GM21515 (cell line): Measurements from ENCODE around the gene AUTS2.

ENCODE experiments used
- ATAC-seq: cut with Tn5 transposase; IDR thresholded peaks from one replicate; pipeline ENCODE4 v1.9.1; 2021; ENCODE audit not compliant: unreplicated experiment

Gene AUTS2

DNA sequence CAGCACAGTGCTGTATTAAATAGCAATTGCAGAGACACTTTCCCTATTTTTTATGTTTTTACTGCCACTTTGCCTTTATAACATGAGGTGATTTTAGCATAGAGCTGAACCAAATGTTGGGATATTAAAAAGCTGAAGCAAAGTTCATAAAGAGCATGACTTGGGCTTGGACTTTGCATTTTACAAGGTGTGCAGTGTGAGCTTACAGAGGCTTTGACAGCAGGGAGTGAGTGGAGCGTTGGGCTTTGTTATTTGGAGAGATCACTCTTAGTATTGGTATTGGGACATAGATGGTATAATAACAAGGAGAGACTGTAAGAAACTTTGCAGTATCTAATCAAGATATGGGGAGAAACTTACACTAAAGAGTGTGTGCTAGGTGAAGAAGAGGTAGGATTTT lies 449.1 kb downstream of the AUTS2 start:
- no peak for ATAC-seq

DNA sequence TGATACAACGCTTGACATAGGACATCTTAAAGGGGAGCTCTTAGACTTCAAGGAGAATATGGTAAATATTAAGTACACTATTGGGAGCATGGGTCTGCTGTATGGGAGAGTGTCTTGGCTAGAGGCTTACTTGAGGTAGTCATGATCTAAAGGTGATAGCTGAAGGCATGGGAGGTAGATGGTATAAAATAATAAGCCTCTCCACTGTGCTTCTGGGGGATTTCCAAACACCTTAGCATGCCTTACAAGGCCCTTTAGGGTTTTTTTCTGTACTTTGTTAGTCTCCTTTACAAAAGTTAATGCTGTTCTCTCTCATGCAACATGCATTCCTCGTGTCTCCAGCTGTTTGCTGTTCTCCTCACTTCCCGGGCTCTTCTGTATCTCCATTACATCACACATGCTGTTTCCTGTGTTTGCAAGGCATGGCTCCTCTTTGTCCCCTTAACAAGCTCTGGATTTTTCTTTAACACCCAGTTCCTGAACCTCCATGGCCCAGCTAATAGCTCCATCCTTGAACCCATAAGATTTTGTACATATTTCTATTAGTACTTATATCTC lies 449.7 kb downstream of the AUTS2 start:
- ATAC-seq = no peak

DNA sequence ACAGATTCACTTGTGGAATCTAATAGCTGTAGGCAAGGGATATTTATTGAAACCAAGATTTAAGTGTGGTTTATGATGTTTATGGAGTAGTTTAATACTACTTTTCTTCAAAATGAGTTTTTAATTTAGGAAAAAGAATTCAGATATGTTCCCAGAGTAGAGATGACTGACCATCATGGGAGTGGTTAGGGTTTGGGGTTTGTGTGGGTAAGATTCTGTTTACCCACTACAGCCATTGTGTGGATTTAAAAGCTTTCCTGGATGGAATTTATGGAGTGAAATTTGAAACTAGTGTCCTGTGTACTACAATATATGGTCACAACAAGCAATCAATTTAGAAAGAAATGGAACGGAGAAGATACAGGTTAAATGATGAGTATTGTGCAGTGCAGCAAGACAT lies 453.5 kb downstream of the AUTS2 start:
- no peak for ATAC-seq

- no peak for ATAC-seq
These were observed 454.4 kb downstream of the AUTS2 start for GRCh38 chr7:70052691-70053090.

GRCh38 chr7:70053421-70053820 lies 455.1 kb downstream of the AUTS2 start:
- ATAC-seq = no peak

DNA sequence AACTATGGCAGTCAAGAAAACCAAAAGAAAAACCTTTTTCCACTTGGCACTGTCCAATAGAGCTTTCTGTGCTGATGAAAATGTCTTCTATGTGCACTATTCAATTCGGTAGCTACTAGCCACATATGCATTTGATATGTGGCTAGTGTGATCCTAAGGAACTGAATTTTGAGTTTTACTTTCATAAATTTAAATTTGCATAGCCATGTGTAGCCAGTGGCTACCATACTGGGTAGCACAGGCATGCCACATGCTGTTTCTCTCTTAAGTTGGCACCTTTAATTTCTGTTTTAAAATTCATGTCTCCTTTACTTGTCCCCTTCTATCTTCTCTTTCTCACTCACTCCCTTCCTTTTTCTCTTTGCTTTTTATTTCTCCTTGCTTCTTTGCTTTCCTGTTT lies 455.7 kb downstream of the AUTS2 start:
- no peak for ATAC-seq

- ATAC-seq = no peak
These were observed 458.1 kb downstream of the AUTS2 start for GRCh38 chr7:70056363-70056762.

GRCh38 chr7:70060298-70061068 lies 462.2 kb downstream of the AUTS2 start:
- no peak for ATAC-seq

DNA sequence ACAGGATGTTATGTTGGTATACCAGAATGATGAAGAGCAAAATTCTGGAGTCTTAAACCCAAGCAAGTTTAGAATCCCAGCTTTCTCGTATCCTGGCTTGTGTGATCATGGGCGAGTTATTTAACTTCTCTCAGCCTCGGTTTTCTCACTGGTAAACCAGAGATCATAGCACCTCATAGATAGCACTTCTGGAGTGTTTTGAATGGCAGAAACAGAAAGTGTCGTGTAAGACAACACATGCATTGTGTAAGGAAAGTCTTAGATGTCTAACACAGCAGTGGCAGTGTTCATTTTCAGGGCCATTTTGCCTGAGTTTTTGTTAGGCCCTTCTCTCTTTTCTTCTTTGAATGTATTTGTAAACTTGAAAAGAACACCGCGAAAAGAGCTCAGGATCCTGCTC lies 465.1 kb downstream of the AUTS2 start:
- no peak for ATAC-seq

DNA sequence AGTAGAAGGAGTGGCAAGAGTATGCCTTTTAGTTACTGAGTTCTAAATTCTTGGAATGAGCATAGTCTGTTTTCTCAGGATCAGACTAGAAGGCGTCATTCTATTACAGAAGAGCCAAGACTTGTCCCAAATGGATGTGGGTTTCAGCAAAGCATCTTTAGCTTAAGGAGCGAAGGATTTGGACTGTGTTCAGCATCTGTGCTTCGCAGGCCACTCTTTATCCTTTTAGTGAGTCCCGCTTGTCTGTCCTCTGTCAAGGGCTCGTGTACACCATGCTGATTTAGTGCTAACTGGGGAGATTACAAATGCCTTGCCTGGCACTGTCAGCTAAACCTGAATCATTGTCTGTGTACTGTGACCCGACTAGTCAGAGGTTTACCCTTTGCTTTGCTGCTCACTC lies 465.7 kb downstream of the AUTS2 start:
- no peak for ATAC-seq

GRCh38 chr7:70066844-70067243 lies 468.6 kb downstream of the AUTS2 start:
- no peak for ATAC-seq

DNA sequence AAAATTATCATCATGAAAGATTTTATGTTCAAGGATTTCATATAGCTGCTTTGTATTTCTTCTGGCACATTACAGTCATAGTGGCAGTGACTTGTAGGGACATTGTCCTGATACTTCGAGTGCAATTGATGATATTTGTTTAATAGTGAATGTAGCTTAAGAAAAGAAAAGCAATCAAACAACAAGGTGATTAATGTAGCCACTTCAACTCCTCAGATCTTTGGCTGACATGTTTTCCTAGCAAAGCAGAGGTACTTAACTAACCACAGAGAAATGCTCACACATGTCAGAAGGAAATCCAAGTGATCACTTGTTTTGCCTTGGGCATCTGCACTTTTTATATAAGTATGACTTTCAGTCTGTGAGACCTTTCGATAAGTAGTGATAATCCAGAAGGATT lies 470.3 kb downstream of the AUTS2 start:
- ATAC-seq = no peak

DNA sequence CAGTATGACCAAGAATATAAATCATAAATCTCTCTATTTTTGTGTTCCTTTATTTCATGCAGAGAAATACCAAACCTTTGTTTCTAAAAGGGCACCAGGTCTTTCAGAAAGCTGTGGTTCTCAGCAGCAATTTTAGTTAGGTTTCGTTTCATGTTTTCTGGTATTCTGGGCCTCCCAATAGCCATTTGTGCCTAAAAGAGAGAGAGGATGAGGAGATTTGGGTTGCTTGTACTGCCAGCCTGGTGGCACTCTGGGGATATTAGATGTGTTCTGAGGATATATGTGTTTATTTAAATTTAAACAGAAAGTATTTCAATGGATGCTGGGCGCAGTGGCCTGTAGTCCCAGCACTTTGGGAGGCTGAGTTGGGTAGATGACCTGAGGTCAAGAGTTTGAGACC lies 471.7 kb downstream of the AUTS2 start:
- no peak for ATAC-seq

DNA sequence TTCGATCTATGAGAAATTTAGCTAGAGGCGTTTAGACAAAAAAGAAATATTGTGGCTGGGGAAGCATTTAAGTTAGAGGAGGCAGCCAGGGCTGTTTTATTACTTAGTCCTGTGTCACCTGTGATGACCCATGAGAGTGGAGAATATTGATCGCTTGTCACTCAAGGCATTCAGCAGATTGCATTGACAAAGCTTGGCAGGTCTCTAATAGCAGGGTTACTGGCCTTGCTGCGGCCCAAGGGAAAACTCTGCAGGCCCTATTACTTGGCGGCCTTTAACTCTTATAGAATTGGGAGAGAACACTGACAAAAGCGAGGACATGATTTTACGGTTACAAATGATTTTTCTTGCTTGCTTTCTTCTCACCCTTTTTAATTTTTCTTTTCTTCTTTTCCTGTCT lies 473.5 kb downstream of the AUTS2 start:
- no peak for ATAC-seq

GRCh38 chr7:70072220-70072619 lies 473.9 kb downstream of the AUTS2 start:
- ATAC-seq = no peak

GRCh38 chr7:70076325-70076724 lies 478.1 kb downstream of the AUTS2 start:
- ATAC-seq = no peak

- no peak for ATAC-seq
These were observed 483.9 kb downstream of the AUTS2 start for GRCh38 chr7:70082099-70082611.

DNA sequence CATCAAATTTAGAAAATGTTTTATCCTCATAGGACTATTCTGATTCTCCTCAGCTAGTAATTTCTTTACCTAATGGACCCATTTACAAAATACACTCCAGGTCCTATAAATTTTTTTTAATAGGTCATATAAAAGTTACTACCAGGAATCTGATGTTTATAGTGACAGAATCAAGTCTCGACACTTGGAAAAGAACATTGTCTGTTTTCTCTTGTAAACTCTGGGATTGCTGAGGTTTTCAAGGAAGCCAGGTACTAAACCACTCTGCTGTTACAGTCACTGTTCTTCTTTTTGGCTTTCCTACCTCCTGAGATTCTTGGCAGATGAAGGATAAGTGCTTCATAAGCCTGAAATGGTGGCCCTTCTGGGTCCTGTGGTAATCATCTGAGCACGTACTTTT lies 493.1 kb downstream of the AUTS2 start:
- no peak for ATAC-seq

GRCh38 chr7:70092314-70093204 lies 494.3 kb downstream of the AUTS2 start:
- ATAC-seq = no peak

DNA sequence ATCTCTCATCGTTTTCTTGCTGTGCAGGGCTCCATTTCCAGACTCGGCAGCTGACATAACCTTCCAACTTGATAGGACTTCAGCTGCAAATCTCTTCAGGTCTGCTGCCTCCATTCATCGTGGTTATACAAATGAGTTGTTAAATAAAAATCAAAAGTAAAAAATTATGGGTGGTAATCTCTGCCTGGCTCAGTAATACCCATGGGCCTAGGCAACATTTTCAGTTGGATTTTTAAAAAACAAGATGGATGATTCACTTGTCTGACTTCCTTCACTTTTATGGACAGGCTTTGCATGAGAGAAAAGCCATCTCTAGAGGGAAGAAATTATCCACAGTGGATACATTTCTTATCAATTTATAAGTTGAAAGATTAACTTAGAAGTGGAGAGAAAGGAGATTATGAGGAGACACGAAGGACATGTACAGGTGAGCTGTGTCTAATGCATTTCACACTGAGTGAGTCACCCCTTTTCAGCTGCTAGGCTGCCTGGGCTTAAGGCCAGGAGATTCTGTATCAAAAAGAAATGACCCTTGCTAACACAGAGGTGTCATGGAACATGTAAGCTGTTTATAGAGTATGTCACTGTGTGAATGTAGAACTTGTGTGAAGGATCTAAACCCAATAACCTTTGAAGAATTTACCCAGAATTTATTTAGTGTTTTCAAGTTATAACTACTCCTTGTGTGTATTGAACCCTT lies 495.1 kb downstream of the AUTS2 start:
- no peak for ATAC-seq

- ATAC-seq = no peak
These were observed 496.6 kb downstream of the AUTS2 start for GRCh38 chr7:70094831-70095230.
